ENCODE measurements around the gene ACOX3. TPM values are rescaled to one million over a fixed set of nuclear protein-coding genes. Genes with fewer than 3 reads are reported as not detected.

Gene ACOX3
- polyA plus RNA-seq, 5 donors, result 15.3 to 22.2 (median 20.8) TPM

DNA sequence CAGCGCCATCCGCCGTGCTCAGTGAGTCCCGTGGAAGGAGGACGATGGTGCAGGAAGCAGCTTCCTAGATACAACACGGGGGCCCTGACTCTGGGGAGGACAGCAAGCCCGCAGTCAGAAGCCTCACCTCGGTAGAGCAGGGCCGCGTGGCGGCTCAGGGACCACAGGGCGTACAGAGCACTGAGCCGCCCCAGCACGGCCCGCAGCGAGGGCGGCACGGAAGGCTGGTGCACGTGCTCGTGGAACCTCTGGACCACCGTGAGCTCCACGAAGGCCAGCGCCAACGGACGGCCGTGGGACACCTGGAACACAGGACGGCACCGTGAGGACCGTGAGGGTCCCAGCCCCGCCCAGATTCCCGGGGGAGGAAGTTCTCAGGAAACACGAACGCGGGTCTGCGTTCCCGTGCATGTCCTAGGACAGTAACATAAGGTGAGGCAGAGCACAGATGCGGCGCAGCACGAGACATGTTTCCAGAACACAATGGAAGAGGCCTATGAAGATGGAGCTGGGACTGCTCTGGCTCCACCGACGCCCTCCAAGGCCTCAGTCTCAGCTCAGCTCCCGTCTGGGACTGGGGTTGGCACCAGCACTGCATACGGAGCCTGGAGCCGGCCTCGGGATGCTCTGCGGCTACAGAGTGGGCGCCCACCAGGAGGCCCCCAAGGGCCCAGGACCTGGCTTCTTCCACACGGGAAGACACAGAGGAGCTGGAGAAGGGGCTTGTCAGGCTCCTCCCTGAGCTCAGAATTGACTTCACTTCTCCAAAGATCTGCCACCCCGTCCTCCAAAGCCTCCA is 65.5 kb downstream of the ACOX3 start:
- DNase-seq, result no peak

DNA sequence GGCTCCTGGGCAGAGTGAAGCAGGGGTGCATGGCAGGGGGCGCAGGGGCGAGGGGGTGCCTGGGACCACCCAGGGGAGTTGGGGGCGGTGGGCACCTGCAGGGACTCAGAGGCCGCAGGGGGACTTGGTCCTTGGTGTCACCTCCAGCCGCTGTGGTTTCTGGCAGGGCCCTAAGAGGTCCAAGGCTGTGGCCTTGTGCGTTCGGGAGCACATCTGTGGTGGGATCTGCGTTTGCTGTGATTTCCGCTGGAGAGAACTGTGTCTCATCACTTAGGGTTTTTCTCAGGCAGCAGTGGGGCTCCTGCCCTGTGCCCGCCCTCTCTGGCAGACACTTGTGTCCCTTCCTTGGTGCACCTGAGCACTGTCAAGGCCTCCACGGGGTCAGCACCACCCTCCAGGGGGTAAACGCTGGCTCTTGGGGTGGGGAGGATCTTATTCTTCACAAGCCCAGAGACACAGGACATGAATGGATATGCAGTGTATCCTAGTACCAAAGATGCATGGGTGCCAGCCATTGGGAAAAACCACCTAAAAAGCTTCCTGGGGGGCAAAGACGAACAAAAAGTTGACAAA is 66.5 kb downstream of the ACOX3 start:
- no peak for DNase-seq

DNA sequence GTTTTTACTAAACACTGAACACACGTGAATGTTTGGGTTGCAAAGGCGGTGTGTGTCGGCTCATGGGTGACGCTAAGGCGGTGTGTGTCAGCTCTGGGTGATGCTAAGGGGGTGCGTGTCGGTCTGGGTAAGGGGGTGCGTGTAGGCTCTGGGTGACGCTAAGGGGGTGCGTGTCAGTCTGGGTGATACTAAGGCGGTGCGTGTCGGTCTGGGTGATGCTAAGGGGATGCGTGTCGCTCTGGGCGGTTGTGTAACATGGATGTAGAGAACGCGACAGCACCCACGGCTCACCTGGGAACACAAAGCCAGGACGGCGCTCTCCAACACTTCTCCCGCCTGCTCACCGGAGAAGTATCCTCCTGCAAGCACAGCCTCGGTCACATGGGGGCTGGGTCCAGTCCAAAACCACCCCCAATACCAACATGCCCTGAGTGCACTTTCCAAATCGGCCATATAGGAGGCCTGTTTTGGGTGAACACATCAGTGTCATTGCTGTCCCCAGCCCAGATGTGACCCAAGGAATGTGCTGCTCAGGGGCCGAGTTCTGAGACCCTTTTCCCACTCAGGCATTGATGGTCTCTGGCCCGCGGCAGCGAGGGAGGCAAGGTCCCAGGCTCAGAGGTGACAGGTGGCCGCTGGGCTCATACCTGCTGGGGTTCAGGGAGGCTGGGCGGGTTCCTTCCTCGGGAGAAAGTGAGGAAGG is 67.1 kb downstream of the ACOX3 start:
- no peak for DNase-seq

DNA sequence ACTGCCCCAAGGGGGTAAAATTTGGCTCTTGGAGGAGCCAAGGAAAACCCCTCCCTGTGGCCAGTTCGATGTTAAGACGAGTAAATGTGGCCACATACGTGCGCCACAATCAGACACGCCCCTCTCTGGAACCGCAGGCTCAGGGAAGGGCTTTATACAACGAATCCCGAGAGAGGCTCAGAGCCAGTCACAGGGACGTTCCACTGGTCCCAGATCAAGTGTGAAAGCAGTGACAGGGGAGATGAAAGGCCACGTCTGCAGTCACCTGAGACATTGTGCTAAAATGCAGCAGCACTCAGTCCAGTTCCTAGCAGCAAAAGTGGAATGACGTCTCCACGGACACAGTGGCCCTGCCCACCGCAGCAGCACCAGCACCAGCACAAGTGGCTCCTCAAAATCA is 68.0 kb downstream of the ACOX3 start:
- DNase-seq, result no peak

DNA sequence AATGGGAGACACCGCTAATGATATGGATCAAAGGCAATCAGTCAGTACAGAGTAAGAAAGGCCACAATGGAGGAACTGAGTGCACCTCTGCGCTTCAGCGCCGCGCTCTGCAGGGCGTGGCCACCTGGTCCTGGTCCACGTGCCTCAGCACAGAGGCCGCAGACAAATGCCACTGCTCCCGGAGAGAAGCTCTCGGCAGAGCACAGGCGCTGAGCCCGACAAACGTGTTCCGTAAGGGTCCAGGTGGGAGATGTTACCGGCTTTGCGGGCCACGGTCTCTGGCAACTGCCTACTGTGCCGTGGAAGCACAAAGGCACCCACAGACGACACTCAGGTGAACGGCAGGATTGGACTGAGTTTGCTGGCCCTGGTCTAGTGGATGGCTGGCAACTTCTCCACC is 68.9 kb downstream of the ACOX3 start:
- no peak for DNase-seq

DNA sequence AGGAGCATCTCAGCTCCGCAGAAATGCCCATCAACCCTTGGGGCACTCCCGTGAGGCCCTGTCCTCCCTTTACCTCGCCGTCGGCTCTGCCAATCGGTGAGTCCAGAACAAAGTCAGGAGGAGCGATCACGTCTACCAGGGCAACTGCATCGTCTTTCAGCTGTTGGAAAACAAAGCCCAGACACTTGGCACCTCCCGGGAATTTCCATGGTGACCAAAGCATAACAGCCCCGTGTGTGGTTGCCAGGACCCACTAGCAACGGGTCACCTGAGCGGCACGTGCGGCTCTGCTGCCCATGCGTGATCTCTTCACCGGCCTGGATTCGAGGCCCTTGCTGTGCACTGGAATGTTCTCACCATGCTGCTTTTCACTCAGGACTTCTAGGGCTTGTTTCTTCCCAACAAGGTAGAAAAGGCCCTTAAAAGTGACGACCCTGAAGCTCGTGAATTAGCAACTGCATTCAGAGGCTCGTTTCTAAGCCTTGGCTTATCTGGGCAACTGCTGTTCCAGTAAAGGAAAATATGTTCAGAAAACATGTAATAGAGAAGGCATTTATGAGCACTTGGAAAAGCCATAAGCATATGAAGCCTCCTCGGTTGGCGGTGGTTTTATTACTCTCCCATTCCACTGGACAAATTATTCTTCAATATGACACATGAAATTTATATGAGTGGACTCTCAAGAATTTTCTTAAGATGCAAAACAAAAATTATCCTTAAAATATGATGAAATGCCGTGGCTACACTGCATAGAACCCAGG is 69.5 kb downstream of the ACOX3 start:
- DNase-seq, result no peak

DNA sequence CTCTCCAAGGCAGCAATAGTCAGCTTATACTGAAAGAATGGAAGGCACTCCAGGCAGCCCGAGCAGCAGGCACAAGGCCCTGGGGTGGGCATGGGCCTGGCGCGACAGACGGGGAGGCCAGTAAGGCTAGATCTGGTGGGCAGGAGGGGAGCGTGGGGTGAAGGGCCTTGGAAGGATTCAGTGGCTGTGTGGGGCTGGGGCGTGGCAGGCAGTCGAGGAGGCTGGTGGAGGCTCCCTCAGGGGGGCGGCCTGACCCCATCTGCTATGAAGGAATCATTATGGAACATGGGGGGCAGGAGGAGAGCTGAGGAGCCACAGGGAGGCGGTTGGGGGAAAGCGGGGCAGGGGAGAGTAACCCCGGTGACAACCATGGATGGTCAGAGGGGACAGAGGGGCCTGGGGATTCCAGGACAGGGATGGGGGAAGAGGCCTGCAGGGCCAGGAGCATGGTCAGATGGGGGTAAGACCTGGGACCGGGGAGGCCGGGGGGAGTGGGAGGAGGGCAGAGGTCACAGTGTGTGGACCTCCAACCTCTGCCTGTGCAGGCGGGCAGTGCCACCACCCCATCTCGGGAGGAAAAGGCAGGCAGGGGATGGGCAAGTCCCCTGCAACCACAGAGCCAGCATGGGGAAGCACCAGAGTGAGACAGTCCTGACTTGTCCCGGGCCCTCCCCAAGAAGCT is 70.3 kb downstream of the ACOX3 start:
- no peak for DNase-seq

DNA sequence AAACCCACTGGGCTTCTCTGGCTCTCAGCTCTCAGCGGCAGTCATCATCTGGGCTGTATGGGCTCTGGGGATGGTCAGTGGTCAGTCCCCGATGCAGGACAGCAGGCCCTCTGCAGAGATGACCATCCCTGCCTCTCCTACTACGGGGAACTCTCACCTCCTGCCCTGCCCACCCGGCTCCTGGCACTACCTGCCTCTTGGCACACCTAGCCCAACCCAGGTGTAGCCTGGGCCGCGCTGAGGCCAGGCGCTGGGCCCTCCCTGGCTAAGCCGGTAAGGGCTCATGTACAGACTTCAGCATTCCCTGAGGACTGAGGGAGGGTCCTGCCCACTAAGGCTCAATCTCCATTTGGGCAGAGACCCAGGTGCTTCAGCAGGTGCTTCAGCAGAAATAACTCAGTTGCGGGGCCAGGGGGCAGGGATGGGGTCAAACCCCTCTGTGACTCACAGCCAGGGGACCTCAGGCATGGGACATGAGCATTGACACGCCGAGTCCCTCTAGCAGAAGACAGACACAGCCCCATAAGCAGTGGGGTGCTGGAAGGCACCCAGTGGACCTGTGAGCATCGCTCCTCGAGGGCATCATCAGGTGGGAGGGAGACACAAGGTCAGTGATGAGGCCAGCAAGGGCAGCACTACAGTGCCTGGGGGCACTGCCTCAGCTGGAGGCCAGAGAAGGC is 71.0 kb downstream of the ACOX3 start:
- no peak for DNase-seq

DNA sequence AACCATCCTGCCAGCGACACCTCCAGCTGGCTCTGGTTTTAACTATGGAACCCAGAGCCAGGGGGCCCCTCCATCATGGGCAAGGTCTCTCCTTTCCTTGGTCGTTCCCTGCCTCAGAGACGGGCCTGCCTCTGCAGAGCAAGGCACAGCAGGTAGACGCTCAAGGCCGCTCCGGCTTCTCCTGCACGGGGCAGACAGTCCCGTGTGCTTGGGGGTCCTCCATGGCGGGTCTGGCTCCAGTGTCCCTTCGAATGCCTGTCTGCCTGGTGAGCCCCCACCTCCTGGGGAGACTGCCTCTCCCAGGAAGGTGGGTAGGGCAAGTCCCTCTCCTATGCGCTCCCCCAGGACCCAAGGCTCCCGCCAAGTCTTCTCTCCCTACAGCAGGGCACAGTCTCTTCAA is 71.5 kb downstream of the ACOX3 start:
- no peak for DNase-seq

DNA sequence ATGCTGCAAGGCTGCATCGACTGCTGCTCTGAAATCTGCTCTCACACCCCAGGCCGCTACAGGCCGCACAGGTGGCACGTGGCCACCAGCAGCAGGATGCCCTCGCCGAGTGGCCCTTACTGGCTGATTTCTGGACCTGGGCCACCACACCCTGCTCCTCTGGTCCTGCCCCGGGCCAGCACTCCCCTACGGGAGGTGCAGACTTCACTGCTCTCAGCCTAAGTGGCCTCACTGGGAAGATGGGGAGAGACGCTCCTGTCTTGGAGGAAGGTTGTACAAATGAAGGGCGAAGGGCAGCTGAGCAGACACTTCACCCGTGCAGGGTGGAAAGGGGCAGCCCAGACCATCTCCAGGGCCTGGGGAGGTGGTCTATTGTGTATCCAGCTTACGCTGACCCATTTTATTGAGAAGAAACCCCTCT is 72.5 kb downstream of the ACOX3 start:
- no peak for DNase-seq

DNA sequence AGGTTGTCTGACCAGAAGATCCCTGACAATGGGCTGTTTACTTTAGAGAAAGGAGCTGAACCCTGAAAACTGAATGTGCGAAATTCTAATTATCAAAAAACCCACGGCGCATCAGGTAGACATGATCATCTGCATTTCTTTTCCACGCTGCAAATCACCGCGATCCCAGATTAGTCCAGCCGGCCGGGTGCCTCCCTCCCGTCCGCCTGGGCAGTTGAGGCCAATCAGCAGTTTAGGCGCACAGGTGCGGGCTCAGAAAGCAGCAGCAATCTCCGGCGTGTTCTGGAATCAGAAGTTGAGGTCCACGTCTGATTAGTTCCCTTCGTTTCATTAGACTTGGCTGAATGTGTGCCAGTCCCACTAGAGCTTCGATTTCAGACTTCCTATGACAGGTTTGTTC is 73.9 kb downstream of the ACOX3 start:
- DNase-seq, result no peak

DNA sequence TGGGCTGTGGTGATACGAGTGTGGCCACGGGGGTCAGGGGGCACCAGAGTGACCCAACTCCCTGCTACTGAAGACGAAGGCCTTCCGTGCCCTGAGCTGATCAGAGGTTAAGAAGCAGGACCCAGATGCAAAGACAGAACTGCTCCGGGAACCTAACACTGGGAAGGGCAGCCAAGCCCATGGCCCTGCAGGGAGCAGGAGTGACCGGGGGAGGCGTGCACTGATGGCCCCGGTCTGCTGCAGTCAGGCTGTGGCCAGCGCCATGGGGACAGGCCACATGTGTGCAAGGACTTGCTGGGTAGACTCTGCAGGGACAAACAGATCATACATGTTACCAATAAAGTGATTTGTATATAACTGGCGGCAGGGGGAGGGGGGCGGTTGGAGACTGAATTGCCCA is 74.6 kb downstream of the ACOX3 start:
- no peak for DNase-seq

DNA sequence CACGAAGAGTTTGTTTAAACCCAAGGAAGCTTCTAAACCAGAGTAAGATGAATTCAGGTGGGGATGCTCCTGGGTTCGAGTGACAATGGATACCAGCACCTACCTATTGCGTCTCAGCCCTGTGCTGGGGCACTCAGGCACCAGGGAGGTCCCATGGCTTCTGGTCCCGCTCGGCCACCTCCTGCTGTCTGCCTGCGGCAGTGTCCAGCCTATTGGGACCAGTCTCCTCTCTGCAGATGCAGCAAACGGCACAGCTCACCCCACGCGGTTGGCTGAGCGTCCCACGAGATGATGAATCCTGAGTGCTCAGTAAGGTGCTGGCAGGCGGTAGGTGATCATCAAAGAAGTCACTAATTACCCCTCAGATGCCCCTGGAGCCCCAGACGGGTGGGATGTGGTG is 75.2 kb downstream of the ACOX3 start:
- DNase-seq, result no peak

DNA sequence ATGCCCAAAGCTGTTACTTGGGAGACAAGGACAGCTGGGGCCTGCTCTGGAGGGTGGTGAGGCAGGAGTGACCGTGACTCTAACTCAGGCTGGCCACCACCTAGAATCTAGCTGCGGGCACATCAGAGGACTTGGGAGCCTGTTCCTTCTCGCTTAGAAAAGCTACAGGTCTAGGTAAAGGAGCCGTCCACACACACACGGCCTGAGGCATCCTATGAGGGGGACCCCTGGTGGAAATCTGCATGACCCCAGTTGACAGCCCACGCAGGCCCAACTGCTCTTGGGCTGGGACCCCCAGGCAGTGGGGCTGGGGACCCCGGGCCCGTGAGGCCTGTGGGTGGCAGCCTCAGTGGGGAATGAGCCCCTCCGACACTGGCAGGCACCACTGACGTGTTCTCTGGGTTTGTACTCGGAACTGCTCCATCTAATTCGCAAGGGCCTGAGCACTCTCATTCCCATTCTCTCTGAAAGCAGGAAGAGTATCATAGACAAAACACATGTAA is 75.6 kb downstream of the ACOX3 start:
- no peak for DNase-seq

DNA sequence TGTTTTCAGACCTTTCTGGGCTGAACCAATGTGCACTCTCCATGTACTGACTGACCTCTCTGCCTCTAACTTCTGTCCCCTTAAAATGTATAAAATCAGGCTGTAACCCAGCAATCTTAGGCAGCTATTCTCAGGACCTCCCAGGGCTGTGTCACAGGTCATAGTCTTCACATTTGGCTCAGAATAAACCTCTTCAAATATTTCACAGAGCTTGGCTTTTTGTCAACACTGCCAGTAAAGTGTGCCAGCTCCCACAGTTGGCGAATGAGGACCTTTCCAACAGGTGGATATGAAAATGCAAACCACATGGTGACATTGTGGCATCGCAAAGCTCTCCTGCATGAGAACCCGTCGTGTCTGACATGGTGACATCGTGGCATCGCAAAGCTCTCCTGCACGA is 76.4 kb downstream of the ACOX3 start:
- DNase-seq, result no peak

DNA sequence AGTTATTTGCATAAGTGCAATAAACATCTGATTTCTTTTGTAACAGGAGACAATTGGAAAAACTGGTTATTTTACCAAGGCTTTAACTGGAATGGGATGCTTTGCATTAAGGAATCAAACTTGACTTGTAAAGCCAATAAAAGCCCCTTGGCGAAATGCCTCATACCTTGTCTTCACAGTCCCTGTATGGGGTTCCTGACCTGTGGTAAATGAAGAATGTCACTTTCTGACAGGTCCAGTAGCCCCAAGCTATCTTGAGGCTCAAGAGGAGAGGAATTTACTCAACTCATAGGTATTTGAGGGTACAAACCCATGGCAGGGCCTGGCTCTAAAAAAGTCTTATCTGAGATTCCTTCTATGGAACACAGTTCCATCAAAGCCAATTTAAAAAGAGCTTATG is 78.0 kb downstream of the ACOX3 start:
- DNase-seq, result no peak

DNA sequence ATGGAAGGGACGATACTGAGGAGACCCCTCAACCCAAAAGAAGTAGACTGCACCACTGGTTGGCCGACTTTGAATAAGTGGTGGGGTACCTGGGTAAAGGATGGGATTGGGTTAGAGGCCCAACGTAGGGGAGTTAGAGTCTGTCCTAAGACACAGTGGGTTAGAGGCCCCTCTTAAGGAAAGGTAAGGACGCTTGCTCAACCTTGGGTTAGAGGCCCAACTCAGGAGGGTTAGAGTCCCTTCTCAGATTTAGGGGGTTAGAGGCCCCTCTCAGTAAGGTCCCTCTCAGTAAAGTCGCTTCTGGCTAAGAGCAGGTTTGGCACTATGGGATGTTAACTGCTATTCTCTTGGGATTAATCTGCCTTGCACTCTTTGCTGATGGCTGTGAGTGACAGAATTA is 81.3 kb downstream of the ACOX3 start:
- DNase-seq, result no peak

DNA sequence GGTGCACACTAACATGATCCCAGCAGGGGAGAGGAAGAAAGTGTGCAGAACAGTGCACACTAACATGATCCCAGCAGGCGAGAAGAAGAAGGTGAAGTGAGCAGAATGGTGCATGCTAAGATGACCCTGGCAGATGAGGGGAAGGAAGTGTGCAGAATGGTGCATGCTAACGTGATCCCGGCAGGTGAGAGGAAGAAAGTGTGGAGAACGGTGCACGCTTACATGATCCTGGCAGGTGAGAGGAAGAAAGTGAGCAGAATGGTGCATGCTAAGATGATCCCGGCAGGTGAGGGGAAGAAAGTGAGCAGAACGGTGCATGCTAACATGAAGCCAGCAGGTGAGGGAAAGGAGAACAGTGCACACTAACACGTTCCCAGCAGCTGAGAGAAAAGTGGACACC is 83.7 kb downstream of the ACOX3 start:
- no peak for DNase-seq

DNA sequence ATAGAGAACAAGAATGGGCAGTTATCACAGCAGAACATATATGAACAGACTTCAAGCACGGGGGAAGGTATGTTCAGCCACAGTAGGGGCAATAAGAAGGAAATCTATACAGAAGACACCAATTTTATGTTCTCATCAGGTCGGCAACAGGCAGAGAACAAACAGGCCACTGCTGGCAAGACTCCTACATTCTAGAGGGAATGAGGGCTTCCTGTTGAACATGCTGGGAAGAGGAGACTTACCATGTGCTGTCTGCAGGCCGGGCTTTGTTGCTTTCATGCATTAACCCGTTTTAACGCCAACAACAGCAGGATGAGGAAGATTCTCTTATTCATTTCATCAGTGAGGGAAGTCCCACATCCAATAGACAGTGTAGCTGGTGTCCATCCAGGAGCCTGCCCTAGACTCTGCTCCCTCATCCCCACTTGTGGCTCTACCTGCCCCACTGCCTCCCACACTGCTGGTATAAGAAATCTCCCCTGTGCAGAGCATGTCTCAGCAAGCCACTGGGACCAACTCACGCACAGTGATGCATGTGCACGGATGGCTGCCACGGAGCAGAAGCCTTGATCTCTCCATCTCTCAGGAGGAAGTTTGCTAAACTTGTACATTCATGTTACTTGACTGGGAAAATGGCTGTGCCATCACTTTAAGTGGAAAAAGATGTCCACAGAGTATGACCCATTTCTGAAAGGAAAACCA is 84.5 kb downstream of the ACOX3 start:
- no peak for DNase-seq

DNA sequence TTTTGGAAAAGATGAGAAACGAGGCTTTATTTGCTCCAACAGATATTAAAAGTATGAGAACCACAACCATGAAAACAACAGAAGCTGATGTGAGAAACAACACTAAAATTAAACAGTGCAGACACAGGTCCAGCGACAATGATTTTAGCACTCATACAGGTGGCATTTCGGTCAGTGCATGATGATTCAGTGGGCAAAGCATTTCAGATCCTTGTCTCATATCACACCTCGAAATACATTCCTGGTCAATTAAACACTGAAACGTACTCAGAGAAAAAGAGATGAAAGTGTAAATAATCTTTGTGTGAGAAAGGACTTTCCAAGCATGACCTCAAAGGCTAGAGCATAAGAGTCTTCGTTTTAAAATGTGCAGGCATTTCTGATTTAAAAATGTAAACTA is 85.2 kb downstream of the ACOX3 start:
- DNase-seq, result no peak
